Activated gamma-delta T cell (primary cell): Measurements from ENCODE around the gene MRPS27.

Experiments
- DNase-seq: peaks from one replicate; lab custom pipeline; 2025; lab: John Stamatoyannopoulos, UW

The MRPS27 gene

DNA sequence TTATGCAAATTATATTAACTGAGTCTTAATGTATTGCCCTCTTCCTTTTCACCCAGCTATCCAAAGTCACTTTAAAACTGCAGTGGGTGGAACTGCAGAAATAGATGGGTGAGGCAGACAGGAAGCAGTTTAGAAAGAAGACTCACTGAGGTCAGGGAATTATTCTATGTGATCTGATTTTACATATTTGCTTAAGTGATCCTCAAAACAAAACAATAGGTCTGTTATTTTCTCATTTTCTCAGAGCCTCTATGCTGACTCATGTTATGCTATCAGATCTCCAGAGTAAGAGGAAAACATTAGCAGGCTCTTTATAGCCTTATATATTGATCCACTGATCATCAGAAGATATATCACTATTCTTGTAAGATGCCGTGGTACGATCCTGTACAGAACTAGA, 63.5 kb downstream of the MRPS27 start:
- no peak for DNase-seq

DNA sequence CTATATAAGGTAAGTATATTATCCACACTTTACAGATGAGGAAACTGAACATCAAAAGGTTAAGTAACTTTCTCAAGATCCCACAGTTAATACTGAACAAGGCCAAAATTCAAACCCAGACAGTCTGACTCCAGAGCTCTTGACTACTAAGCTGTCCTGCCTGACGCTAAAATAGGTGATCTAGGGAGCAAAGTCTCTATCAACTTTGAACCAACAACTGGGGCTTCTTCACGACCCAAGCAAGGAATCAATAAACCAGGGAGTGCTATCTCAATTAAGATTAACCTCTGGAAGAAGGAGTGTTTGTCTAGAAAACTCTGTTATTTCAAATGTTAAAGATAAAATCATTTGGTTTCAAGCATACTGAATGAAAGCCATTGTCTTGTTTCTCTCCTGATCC, 64.4 kb downstream of the MRPS27 start:
- no peak for DNase-seq

DNA sequence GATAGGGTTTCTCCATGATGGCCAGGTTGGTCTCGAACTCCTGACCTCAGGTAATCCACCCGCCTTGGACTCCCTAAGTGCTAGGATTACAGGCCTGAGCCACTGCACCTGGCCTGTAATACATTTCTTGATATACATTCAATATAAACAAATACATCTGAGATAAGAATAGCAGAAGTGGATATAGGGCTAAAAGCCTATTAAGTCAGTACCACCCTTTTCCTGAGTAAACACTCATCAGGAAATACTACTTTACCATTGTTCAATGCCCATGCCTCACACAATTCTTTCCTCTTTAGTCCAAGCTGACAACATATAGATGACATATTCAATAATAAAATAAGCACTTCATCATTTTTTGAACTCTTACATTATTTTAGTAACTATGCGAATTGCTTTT, 64.8 kb downstream of the MRPS27 start:
- no peak for DNase-seq

DNA sequence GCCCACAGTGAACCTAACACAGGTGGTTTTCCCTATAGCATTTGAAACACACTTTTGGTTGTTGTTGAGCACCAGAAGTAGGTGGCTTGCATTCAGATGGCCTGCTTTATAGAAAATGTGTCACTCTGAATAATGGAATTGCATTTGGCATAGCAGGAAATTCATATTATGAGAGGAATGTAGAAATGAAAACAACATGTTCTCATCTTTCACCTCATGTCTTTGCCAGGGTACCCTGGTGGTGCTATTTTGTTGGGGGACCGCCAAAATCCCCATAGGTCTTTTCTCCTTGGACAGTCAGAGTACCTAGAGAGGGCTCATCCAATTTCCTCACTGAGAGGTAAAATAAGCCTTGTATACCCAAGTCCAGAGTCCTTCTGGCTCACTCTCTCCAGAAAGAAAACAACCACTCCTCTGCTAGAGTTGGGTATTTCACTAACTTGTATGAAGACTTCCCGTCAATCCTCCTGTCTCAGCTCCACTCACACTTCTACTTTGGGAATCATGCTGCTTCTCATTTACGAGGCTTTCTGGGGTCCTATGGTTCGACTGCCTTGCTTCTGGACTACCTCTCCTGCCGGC, 67.4 kb downstream of the MRPS27 start:
- DNase-seq = no peak

DNA sequence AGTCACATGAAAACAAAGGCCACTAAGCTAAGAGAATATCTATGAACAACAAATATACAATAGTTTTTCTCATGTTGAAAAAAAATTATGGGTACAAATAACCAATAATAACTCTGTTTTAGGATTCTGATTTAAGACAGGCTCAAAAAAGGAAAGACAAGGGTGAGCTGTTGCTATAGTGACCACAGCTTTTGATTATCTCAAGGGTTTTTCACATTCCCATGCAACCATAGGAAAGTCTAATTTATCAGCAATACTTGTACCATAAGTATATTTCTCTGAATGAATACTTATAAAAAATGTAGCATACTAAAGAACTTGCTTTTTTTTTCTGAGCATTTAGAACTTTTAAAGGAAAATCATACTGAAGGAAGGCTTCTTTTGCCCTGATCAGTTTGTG, 68.0 kb downstream of the MRPS27 start:
- no peak for DNase-seq

DNA sequence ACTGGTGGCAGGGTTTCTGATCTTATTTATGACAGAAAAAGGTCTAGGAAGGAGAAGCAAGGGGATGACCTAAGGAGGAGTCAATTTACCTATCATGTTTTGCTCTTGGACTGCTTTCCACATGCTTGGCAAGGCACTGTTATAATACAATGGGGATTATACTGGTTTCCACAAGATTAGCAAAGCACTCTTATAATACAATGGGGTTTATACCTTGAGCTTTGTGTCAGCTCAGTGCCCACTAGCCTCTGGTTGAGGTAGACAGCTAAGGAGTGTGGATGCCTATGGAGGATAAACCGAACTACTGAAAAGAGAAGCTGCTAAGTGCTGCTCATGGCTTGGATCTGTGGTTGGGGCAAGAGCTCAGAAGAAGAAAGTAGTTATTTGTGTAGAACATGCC, 68.7 kb downstream of the MRPS27 start:
- DNase-seq = no peak

DNA sequence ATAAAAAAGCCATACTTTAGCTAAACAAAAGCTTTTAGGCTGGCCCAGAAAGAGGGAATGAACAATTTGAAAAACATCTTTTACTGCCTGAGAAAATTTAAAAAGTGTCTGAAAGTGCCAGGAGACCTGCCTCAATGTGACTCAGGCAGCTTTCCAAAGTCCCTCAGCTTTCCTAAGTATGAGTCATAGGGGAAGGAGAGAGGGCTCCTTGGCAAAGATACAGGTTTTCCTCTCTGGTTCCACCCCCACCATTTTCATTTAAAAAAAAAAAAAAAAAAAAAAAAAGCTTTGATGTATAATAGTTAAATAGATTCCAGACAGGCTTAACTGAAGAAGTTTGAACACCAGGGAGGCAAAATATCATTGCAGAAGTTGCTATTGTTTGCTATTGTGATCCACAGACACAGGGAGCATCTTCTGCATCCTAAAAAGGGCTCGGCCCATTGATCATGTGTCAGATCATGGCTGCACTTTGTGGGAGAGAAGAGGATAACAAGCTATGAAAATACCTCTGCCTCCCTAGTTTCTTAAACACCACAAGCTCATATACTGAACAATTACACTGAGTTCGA, 71.5 kb downstream of the MRPS27 start:
- DNase-seq = no peak

DNA sequence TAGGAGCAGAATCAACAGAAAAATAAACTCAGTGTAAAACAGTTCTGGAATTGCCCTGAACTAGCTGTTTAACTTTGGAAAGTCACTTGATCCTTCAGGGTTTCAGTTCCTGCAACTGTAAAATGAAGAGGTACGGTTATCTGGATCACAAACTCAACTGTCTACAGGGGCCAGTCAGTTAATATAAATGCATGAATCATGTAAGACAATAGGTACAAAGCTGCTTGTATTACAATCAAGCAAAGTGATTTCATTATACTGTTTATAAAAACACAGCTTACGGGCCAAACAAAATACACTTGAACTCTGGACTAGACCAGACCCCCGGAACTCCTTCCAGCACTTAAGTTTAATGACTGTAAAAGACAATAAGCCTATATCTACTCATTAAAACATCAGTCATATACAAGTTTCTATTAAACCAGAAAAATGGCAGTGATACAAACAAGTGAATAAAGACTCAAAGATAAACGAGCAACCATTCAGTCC, 73.0 kb downstream of the MRPS27 start:
- no peak for DNase-seq

DNA sequence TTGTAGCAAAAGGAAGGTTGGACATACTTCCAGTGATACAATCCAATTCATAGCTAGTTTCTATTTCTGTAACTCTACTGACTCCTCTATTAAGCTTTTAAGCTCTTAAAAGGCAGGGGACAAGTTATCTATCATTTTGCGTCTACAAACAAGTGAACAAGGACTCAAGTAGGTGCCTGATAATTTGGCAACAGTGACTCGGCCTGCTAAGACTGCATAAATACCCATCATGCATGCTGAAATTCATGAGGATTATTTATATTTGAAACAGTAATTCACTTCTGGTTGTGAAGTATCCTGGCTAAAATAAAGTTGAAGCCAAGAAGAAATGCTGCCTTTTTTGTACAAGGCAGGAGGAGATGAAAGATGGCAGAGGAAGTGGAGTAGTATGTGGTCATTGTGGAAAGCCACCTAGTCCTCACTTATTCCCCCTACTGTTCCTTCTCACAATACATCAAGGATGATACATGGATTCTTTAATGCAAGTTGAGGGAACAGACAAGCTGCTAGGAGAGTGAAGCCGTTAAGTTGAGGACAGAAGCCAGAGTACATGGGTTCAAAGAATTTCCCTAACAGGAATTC, 74.0 kb downstream of the MRPS27 start:
- no peak for DNase-seq

DNA sequence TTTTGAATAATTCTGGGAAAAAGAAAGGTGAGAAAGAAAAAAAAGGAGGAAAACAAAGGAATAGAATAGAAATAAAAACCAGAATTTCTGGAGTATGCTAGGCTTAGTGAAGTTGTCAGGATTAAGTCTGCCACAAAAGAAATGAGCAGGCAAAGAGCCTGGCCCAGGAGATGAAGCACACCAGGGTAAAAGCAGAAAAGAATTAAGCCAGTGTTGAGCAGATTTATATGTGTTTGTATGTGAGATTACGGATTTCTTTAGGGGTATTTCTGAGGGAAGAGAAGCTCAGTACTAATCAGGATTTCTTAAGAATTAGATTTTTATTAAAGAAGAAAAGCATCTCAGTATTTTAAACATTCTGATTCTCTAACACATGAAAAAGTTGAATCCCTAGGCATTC, 74.5 kb downstream of the MRPS27 start:
- no peak for DNase-seq

DNA sequence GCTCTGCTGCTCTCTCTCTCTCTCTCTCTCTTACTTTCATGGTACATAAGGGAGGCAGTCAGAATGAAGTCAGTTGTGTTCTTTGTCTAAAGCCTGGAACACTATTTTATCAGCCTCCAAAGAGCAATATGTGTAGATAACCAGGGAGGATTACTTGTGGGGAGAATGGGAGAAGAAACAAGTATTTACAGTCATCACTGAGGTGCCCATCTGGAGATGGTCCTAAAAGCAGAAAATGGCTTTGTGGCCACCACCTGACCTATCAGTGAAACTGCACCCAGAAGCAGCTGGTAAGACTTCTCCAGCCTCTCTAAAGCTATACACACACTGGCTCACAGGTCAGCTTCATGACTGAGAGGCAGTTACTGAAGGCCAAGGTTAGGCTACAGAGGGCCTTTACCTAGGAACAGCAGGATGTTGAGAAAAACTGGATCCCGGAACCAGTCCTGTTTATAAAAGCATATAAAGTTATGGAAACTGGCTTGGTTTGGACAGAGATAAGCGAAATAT, 75.1 kb downstream of the MRPS27 start:
- no peak for DNase-seq

DNA sequence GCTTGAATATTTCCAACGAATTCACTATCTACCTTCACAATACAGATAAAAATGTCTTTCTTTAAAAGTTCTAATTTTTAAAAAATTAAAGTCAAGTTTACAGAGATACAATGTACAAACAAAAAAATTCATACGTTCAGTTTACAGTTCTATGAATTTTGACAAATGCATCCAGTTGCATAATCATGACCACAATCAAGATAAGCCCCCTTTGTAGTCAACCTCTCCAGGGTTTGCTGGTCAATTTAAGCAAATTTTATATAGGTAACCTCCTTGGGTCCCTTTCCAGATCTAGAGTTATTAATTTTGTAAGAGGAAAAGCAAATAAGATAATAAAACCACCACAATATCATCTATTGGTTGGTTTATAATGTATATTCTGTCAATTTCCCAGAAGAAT, 76.3 kb downstream of the MRPS27 start:
- no peak for DNase-seq

DNA sequence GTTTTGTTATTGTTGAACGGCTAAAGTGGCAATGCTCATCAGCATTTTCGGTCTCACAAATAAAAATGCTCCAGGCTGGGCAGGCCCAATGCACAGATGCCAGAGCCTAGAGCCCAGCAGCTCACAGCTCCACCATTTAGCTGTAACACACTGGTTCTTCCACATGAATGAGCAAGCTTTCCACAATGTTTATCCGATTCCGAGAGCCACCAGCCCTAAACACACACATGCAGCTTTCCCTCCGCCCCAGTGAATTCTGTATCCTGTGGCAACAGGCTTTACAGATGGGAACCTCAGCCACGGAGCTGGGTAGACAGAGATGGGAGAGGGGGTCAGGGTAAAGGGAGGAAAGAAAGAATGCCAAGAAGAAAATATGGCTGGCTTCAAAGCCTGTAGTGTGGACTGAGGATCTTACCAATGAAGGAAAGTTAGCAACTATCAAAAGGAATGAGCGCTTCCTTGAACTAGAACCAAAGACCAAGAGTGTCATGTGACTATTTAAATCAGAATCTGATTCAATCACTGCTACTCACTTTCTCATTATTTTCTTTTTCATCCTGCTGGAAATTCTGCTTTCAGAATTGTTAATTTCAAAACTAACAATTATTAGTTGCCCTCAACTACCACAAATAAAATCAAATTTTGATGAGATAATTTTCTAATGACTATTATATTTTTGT, 77.1 kb downstream of the MRPS27 start:
- no peak for DNase-seq

DNA sequence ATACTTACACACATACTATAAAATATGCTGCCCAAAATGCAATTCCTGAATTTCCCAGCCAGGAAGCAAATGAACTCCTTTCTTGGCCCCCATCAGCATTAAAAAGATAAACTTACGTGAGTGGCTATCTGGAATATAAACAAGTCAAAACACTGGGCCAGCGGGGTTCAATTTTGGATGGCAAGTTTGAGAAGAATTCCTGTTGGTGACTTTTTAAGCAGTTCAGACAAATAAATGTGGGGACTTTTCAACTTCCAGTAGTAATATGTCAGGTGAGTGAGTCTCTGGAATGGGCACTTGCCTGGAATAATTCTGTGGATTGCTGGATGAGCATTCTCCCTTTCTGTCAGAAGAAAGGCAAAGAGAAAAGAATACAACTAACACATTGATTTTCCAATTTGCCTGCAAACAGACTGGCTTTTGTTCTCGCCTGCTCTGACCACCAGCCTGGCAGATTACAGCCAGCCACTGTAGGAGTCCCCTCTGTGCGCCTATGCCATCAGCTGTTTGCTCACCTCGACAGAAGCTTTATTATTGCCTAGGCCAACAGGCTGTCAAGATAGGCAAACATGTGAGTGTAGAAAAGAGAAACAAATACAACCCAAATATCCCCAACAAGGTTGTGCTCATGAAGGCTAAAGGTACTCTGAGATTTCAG, 78.6 kb downstream of the MRPS27 start:
- DNase-seq = no peak

DNA sequence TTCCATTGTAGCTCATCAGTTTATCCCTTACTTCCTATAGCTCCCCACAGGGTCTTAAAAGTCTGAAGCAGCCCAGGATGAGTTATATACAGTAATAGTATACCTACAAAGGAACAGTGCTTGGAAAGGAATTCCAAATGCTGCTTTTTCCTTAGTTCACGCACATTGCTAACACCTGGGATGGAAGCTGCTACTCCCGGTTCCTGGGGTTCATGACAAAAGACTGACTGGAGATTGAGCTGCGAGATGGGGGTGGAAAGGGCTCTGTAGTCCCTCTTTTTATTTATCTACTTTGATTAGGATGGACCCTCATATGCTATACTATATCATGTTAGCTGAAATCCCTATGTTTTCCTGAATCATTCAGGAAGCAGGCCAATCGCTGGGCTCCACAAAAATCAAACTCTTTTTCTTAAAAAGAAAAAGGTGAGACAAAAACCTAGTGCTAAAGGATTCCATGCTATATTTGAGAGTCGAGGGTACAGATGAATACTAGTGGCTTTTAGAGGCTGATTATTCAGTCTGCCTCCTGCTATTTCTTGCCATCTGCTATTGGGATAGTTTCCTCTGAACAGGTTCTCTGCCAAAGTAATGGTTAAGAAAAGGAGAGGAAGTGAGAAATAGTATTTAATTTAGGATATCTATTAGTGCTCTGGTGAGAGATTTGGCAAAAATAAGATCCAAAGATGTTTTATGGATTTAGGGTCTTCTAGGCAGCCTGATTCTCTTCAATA, 81.2 kb downstream of the MRPS27 start:
- DNase-seq = no peak

DNA sequence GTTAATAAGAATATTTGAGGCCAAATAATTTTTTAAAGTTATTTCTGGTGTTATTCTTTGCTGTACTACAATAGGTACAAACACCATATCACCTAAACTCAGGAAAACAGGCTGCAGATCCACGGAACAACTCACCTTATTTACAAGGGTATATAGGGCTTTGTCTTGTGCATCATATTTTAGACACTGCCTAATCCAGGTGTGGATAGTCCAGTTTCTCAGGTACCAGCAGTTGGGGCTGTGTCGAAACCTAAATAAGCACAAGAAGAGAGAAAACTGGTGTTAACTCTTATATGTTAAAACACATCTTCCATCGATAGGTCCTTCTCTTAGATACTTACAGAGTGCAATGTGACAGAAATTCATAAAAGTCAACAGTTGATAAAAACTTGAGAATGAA, 82.2 kb downstream of the MRPS27 start:
- DNase-seq = no peak

DNA sequence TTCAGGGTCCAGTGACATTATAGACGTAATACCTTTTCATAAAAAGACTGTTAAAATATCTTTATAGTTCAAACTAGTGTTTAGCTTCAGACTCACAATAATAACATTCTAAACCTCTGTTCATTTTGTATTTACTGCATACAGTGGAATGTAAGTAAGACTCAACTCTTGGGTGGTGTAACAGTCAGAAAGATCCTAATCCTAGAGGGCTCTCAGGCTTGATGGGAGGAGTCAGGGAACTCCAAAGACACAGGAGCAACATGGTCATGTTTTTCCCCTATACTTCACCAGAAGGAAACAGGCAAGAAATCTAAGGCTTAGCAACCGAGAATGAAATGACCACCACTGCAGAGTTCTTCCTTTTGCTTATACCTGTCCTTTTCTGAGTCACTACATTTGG, 82.6 kb downstream of the MRPS27 start:
- DNase-seq = no peak

DNA sequence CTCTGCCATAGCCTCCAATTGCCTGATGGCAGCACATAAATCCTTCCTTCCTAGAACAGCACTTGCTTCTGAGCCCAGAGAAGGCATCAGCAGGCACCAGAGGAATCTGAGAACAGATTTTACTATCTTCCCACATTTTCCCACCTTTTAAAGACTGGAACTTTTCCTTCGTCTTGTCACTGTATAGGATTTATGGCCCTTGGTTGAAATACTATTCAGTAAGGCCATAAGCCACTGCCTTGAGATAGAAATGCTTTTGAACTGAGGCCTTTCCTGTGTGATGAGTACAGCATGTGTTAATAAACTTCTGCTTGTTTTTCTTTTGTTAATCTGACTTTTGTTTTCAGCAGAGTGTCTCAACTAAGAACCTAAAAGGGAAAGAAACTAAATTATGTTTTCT, 84.3 kb downstream of the MRPS27 start:
- DNase-seq = no peak

DNA sequence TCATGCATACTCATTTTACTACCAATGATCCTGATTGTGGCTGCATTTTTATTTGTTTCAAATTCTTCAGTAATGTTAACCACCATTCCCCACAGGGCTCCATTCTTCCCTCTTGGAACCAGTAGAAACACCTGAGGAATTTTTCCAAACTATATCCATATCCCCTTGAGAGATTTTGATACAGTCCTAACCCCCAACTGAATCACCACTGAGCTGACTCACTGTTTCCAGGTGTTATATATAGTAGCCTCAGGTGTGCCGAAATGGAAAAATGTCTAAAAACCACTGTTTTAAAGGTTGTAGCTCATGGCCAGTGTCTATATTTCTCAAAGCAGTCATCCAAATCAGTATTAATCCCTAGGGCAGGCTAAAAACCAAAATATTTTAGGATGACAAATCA, 85.2 kb downstream of the MRPS27 start:
- no peak for DNase-seq

DNA sequence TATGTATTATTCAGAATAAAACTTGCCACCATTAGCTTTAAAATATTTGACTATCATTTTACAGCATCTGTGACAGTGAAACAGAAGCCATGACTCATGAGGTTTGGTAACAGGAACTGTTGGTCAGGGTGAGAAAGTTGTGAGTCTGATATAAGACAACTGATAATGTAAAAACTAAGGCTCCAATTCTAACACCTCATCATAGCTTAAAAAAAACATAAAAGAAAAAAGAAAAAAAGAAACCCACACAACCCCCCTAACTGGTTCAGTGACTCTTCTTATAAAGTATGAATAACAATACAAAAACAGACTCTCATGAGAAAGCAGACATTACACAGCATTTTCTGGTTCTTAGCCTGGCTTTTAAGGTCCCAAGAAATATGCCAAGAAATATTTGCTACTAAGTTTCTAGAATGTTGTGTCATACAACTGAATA, 85.8 kb downstream of the MRPS27 start:
- DNase-seq = no peak

DNA sequence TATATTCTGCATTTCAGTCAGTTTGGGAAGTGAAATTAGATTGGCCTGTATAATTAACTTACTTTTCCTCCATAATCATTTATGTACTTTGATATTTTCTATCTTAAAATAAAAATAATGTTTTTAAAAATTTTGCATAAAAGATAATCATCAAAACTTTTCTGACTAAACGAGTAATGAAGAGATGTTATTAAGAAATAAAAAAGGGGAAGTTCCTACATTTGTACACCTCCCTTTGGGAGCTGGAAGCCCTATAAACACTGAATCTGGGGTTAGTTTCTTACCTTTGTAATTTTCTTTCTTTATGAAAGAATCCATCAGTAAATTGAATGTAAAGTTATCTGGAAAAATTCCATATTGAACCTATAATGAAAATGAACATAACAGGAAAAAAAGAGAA, 86.2 kb downstream of the MRPS27 start:
- DNase-seq = no peak

DNA sequence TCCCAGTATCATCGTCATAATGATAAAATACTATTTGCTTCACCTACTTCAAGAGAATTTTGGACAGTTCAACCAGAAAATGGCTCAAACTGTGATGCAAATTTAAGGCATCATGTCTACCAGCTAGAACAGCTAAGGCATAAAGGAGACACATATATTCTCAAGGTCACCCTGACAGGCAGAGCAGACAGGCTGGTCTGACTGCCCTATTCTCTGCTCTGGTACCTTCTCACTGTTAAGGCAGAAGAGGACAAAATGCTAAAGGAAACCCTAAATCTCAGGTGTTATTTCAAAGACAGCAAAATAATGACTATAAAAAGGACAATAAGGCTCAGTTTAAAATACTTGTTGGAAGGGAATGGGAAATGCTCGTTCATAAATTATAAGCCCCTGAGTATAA, 87.2 kb downstream of the MRPS27 start:
- no peak for DNase-seq
